Natural killer cell (primary cell): ENCODE results near the gene SRP68. TPM values are rescaled to one million over a fixed set of nuclear protein-coding genes. Genes with fewer than 3 reads are reported as not detected.

Experiments
- ATAC-seq, 3 donors: fragments of 150-1000 bp in 2 of 3; fragments of 200-7000 bp in 1 of 3; cut with Tn5 transposase; 1 replicate in 1 of 3; 2 replicates in 2 of 3; pipeline ENCODE4 v1.10.0; 2021; ENCODE audit warnings: mild to moderate bottlenecking in 2 of 3, moderate library complexity in 2 of 3
- DNase-seq, 2 donors: peaks; one replicate each; pipeline versions ENCODE4 v3.0.0 to v3.0.0-alpha.2; 2013 to 2021; ENCODE audit warnings: mixed read lengths in 1 of 2
- H3K27ac ChIP-seq: one replicate; pipeline ENCODE4 v1.5.1; 2013; ENCODE audit warnings: mild to moderate bottlenecking, low read length
- H3K27me3 ChIP-seq: one replicate; pipeline ENCODE4 v1.6.1; 2013; ENCODE audit warnings: low read length; ENCODE audit not compliant: control insufficient read depth, insufficient read depth
- H3K36me3 ChIP-seq: one replicate; pipeline ENCODE4 v1.6.1; 2013; ENCODE audit warnings: low read length; ENCODE audit not compliant: control insufficient read depth, insufficient read depth
- H3K4me1 ChIP-seq: one replicate; pipeline ENCODE4 v1.6.1; 2013; ENCODE audit warnings: low read length; ENCODE audit not compliant: control insufficient read depth, insufficient read depth
- H3K4me3 ChIP-seq: one replicate; pipeline ENCODE4 v1.5.1; 2013; ENCODE audit warnings: low read length
- H3K9me3 ChIP-seq: one replicate; pipeline ENCODE4 v1.6.1; 2013; ENCODE audit warnings: low read length; ENCODE audit not compliant: control insufficient read depth, insufficient read depth
- H3K27ac Mint-ChIP-seq, 2 donors: one replicate each; pipeline ENCODE4 v1.8.0; 2022; ENCODE audit warnings: mild to moderate bottlenecking in 2 of 2, mixed read lengths in 2 of 2, moderate library complexity in 1 of 2
- H3K27me3 Mint-ChIP-seq, 2 donors: one replicate each; pipeline ENCODE4 v1.8.0; 2022; ENCODE audit warnings: low read depth in 2 of 2, mixed read lengths in 2 of 2
- H3K36me3 Mint-ChIP-seq: one replicate; pipeline ENCODE4 v1.8.0; 2022; ENCODE audit warnings: mixed read lengths
- H3K4me1 Mint-ChIP-seq, 2 donors: one replicate each; pipeline ENCODE4 v1.8.0; 2022; ENCODE audit warnings: mixed read lengths in 2 of 2
- H3K4me3 Mint-ChIP-seq: one replicate; pipeline ENCODE4 v1.8.0; 2022; ENCODE audit warnings: mild to moderate bottlenecking, moderate library complexity, mixed read lengths
- H3K9me3 Mint-ChIP-seq, 2 donors: one replicate each; pipeline ENCODE4 v1.8.0; 2022; ENCODE audit warnings: mixed read lengths in 2 of 2
- WGBS: methylation state at CpG from one replicate; pipeline ENCODE4 v1.1.7; 2013; ENCODE audit warnings: missing lambda C conversion rate; ENCODE audit not compliant: insufficient coverage; 5-methylcytosine and 5-hydroxymethylcytosine counted together
- intact Hi-C: fragments of 100-400 bp; cut with micrococcal nuclease; formaldehyde crosslinking; loops from one replicate; pipeline ENCODE4 v1.14.2; 2022
- total RNA-seq, 4 donors: library from RNA; stranded (reverse); fragments of 120-200 nt in 1 of 4; gene quantifications; one replicate each; pipeline versions ENCODE4 v1.2.3 to v1.2.4, GENCODE V29; 2013 to 2022
- TF ChIP-seq, protein P1 (sequence below): fragments of 200-600 bp; IDR thresholded peaks from one replicate; pipeline ENCODE4 v1.8.0; 2022; ENCODE audit warnings: antibody characterized with exemption

Gene SRP68
- total RNA-seq, 3 donors from 2014 or later (not counting 1 experiment from before 2014, with no cell fraction given), result 57.8 to 74.4 (median 70.7) TPM

- 96% methylated on average over 20 of the region's 20 CpGs for WGBS
- Mint-ChIP-seq H3K4me3 (no peak overlapping the region), H3K27me3 (no peaks in the 10 kb centered on the region), H3K4me1 (peaks cover 0 to 3% of the 10 kb centered on the region in 2 donors), H3K27ac (no peak overlapping the region), H3K9me3 (no peaks in the 10 kb centered on the region), H3K36me3 (no peaks in the 10 kb centered on the region)
- Histone ChIP-seq H3K36me3 (peaks cover 88% of the 10 kb centered on the region), H3K27me3 (no peaks in the 10 kb centered on the region), H3K4me3 (no peak overlapping the region), H3K4me1 (no peaks in the 10 kb centered on the region), H3K27ac (no peak overlapping the region), H3K9me3 (no peaks in the 10 kb centered on the region)
- intact Hi-C loops, result no loop called here
- TF ChIP-seq, protein P1, sequence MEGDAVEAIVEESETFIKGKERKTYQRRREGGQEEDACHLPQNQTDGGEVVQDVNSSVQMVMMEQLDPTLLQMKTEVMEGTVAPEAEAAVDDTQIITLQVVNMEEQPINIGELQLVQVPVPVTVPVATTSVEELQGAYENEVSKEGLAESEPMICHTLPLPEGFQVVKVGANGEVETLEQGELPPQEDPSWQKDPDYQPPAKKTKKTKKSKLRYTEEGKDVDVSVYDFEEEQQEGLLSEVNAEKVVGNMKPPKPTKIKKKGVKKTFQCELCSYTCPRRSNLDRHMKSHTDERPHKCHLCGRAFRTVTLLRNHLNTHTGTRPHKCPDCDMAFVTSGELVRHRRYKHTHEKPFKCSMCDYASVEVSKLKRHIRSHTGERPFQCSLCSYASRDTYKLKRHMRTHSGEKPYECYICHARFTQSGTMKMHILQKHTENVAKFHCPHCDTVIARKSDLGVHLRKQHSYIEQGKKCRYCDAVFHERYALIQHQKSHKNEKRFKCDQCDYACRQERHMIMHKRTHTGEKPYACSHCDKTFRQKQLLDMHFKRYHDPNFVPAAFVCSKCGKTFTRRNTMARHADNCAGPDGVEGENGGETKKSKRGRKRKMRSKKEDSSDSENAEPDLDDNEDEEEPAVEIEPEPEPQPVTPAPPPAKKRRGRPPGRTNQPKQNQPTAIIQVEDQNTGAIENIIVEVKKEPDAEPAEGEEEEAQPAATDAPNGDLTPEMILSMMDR, result no peak
- ATAC-seq, result no peak
- no peak for DNase-seq
Observed at GRCh38 chr17:76092526-76093413, 20.5 kb upstream of the SRP68 start.

- DNase-seq (peak in 1 of 2 donors; percentile 51), ATAC-seq (peak in 2 of 3 donors; percentile 41 to 60)
- H3K9me3 Mint-ChIP-seq, result no peaks in the 10 kb centered on the region
- H3K27ac Mint-ChIP-seq, result peak overlapping the region in 1 of 2 donors; percentile 24
- Histone ChIP-seq H3K9me3 (no peaks in the 10 kb centered on the region), H3K27ac (no peak overlapping the region), H3K27me3 (no peaks in the 10 kb centered on the region), H3K4me3 (no peak overlapping the region), H3K36me3 (peaks cover 88% of the 10 kb centered on the region), H3K4me1 (no peaks in the 10 kb centered on the region)
- H3K36me3 Mint-ChIP-seq, result no peaks in the 10 kb centered on the region
- no peaks in the 10 kb centered on the region for H3K27me3 Mint-ChIP-seq
- H3K4me1 Mint-ChIP-seq, result peaks cover 0 to 3% of the 10 kb centered on the region in 2 donors
- intact Hi-C loops, result no loop called here
- H3K4me3 Mint-ChIP-seq, result no peak overlapping the region
- TF ChIP-seq, protein P1, result no peak
- WGBS, result 87% methylated on average over 23 of the region's 23 CpGs
Observed at GRCh38 chr17:76091526-76092286, 19.4 kb upstream of the SRP68 start.

- Histone ChIP-seq H3K27me3 (no peaks in the 10 kb centered on the region), H3K4me3 (no peak overlapping the region), H3K4me1 (no peaks in the 10 kb centered on the region), H3K27ac (no peak overlapping the region), H3K36me3 (peaks cover 92% of the 10 kb centered on the region), H3K9me3 (no peaks in the 10 kb centered on the region)
- Mint-ChIP-seq H3K36me3 (no peaks in the 10 kb centered on the region), H3K9me3 (no peaks in the 10 kb centered on the region), H3K4me1 (no peaks in the 10 kb centered on the region), H3K27ac (no peak overlapping the region), H3K4me3 (no peak overlapping the region), H3K27me3 (no peaks in the 10 kb centered on the region)
- intact Hi-C loops, result no loop called here
- TF ChIP-seq, protein P1, result no peak
- ATAC-seq, result no peak
- 95% methylated on average over 17 of the region's 17 CpGs for WGBS
- no peak for DNase-seq
Observed at GRCh38 chr17:76090517-76091129, 18.3 kb upstream of the SRP68 start.
